Stimulated activated CD4-positive, alpha-beta T cell treated with anti-CD3 and anti-CD28 coated beads, Interleukin-4, amount 100 ng/mL, for 24 hours (primary cell): ENCODE measurements around the gene DEPP1.

ENCODE experiments used
- DNase-seq: peaks from one replicate; pipeline ENCODE4 v3.0.0-alpha.2; 2020

DEPP1 gene

GRCh38 chr10:44993226-44993921 is 14.8 kb upstream of the DEPP1 start:
- DNase-seq, result no peak

- no peak for DNase-seq
Measured at GRCh38 chr10:44992732-44993225, 14.2 kb upstream of the DEPP1 start.

- no peak for DNase-seq
Measured at GRCh38 chr10:44992070-44992731, 13.6 kb upstream of the DEPP1 start.

- DNase-seq, result no peak
Measured at GRCh38 chr10:44991571-44991970, 13.0 kb upstream of the DEPP1 start.

- DNase-seq, result no peak
Measured at GRCh38 chr10:44990965-44991364, 12.4 kb upstream of the DEPP1 start.

GRCh38 chr10:44990302-44990655 is 11.7 kb upstream of the DEPP1 start:
- DNase-seq, result no peak

GRCh38 chr10:44989597-44990301 is 11.1 kb upstream of the DEPP1 start:
- no peak for DNase-seq

- DNase-seq, result no peak
Measured at GRCh38 chr10:44988957-44989585, 10.5 kb upstream of the DEPP1 start.

GRCh38 chr10:44986670-44987069 is 8.1 kb upstream of the DEPP1 start:
- DNase-seq, result no peak

- no peak for DNase-seq
Measured at GRCh38 chr10:44986179-44986578, 7.6 kb upstream of the DEPP1 start.

- DNase-seq, result no peak
Measured at GRCh38 chr10:44985175-44985681, 6.6 kb upstream of the DEPP1 start.

- DNase-seq, result no peak
Measured at GRCh38 chr10:44984671-44985101, 6.1 kb upstream of the DEPP1 start.

- no peak for DNase-seq
Measured at GRCh38 chr10:44983895-44984278, 5.3 kb upstream of the DEPP1 start.

GRCh38 chr10:44983066-44983894 is 4.7 kb upstream of the DEPP1 start:
- DNase-seq, result no peak

GRCh38 chr10:44982496-44982895 is 3.9 kb upstream of the DEPP1 start:
- no peak for DNase-seq

GRCh38 chr10:44982114-44982460 is 3.5 kb upstream of the DEPP1 start:
- no peak for DNase-seq

GRCh38 chr10:44981172-44982113 is 2.8 kb upstream of the DEPP1 start:
- DNase-seq, result no peak

- no peak for DNase-seq
Measured at GRCh38 chr10:44980309-44981171, 1.9 kb upstream of the DEPP1 start.

- no peak for DNase-seq
Measured at GRCh38 chr10:44979281-44980191, 927 bp upstream of the DEPP1 start.
